GM13976 (cell line): ENCODE measurements around the gene NFIL3.

Experiments used
- DNase-seq: peaks from one replicate; pipeline ENCODE4 v3.0.0; 2012; ENCODE audit warnings: low spot score
- CTCF ChIP-seq: IDR thresholded peaks from 2 replicates; pipeline ENCODE4 v1.5.1; 2012; ENCODE audit warnings: borderline replicate concordance, mild to moderate bottlenecking; ENCODE audit not compliant: insufficient read depth; ENCODE audit errors: extremely low read depth, missing control alignments, control extremely low read depth
- in situ Hi-C: fragments of 300-500 bp; cut with MboI; formaldehyde crosslinking; loops from one replicate; pipeline ENCODE4 v1.12.0; 2022; ENCODE audit warnings: low sequenced_read_pairs, mixed read lengths, inconsistent platforms; ENCODE audit not compliant: unreplicated experiment

Gene NFIL3

GRCh38 chr9:91361291-91362050 is 62.2 kb downstream of the NFIL3 start, which contains the start of gene AUH:
Gene AUH (minus strand): TSS chr9:91361918. CDS start chr9:91361889, 29 bp downstream.
- peak; percentile 96 for DNase-seq
- in situ Hi-C loops = no loop called here
- TF ChIP-seq CTCF = no peak

- in situ Hi-C loops = no loop called here
- TF ChIP-seq CTCF = no peak
- DNase-seq = peak; percentile 32
Observed at GRCh38 chr9:91360551-91361290, 62.9 kb downstream of the NFIL3 start.

GRCh38 chr9:91359734-91360470 is 63.7 kb downstream of the NFIL3 start:
- TF ChIP-seq CTCF = no peak
- DNase-seq = no peak
- in situ Hi-C loops = no loop called here

GRCh38 chr9:91359083-91359482 is 64.5 kb downstream of the NFIL3 start:
- in situ Hi-C loops = no loop called here
- TF ChIP-seq CTCF = no peak
- DNase-seq = no peak
